HG02763 (cell line): ENCODE results near the gene SMARCAL1.

Experiments
- ATAC-seq: cut with Tn5 transposase; IDR thresholded peaks from one replicate; pipeline ENCODE4 v1.9.1; 2021; ENCODE audit warnings: mild to moderate bottlenecking, moderate library complexity; ENCODE audit not compliant: unreplicated experiment

The SMARCAL1 gene

DNA sequence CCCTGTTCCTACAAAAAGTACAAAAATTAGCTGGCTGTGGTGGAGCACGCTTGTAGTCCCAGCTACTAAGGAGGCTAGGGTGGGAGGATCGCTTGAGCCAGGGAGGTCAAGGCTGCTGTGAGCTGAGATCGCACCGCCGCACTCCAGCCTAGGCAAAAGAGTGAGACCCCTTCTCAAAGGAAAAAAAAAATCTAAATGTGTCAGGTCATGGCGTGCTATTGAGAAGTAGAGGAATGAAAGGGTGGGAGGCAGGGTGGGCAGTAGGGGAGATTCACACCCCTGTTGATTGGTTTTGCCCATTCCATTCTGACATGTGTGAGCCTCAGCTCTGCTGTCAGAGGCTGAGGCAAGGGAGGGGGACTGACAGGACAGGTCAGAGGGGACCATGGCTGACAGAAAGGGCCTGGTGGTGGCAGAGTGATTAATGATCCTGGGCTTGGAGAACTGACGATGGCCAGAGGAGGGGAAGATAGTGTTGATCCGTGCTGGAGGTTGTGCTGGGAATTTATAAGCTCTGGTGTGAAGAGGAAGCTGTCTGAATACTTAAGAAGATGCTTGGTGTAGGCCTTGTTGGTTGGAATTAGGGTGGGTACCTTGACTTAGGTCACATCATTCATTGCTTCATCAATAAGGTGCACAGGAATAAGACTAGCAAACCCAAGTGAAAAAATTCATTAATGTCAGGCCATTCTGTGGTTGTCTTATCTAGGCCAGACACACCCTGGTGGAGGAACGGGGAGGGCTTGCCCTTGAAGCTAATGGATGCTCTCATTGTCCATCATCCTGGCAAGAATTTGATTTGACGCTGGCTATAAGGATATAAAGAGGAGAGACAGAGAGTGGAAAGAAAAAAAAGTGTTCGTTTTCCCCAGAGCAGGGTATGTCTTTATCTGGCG, 19.1 kb upstream of the SMARCAL1 start:
- ATAC-seq = no peak

DNA sequence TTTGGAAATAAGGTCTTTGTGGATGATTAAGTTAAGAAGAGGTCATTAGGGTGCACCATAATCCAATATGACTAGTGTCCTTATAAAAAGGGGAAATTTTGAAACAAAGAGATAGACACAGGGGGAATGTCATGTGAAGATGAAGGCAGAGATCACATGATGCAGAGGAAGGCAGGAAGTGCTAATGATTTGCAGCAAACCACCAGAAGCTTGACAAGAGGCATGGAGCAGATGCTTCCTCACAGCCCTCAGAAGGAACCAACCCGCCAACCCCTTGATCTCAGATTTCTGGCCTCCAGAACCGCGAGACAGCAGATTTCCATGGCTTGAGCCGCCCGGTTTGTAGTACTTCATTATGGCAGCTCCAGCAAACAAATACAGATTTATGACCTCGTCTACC, 17.4 kb upstream of the SMARCAL1 start:
- ATAC-seq = no peak

DNA sequence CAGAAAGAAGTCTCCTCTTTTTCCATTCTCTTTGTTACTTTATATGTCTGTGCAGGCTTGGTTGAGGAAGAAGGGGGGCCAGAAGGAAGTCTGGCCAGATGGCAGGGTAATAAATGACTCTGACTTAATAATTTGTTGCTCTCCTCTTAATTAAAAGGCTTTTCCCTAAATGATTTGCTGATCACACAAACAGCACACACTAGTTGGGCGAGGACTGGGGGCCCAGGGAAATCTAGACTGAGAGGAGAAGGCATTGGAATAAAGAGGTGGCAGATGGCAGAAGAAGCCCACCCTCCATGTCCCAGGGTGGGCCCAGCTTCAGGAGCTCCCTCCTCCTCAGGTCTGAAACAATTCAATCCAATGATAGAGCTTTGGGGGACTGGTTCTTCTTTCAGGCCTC, 12.7 kb upstream of the SMARCAL1 start:
- ATAC-seq = no peak

- ATAC-seq = no peak
These were observed 9.5 kb upstream of the SMARCAL1 start for GRCh38 chr2:216402751-216403150.

DNA sequence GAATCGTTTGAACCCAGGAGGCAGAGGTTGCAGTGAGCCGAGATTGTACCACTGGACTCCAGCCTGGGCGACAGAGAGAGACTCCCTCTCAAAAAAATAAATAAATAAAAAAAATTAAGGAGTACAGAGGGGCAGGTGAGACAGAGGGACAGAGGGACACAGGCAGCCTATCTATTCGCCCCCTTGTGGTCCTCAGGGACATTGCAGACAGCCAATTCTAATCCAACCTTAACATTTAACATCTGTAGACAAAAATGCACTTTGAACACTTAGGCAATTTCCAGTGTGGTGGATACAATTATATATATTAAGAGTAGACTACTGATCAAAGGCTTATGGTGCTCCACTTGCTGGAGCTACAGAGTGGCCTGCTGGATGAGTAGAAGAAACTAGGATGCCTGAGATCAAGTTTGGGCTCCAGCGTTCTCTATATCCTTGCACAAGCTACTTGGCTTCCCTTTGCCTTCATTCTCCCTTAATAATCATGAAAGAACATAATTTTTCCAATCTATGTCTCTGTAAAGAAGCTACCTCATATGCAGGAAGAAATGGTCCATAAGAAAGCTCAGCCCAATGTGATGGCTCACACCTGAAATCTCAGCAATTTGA, 8.2 kb upstream of the SMARCAL1 start:
- ATAC-seq = no peak

GRCh38 chr2:216405588-216405987, 6.7 kb upstream of the SMARCAL1 start:
- no peak for ATAC-seq

DNA sequence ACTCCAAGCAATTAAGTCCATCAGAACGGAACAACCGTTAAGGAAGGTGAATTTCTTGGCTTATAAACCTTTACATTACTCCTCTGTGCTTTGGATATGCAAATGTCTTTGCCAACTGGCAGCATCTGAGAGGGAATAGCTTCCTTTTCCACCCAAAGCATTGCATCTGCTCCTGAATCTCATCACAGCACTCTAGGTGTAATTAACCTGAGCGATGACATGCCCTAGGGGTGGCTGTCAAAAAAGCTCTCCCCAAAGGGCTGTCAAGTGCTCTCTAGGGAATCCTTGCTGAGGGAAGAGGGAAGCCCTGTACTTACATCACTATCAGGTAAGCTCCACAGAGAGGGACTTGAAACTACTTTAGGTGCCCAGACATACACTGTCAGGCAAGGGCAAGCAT, 5.5 kb upstream of the SMARCAL1 start:
- ATAC-seq = no peak

DNA sequence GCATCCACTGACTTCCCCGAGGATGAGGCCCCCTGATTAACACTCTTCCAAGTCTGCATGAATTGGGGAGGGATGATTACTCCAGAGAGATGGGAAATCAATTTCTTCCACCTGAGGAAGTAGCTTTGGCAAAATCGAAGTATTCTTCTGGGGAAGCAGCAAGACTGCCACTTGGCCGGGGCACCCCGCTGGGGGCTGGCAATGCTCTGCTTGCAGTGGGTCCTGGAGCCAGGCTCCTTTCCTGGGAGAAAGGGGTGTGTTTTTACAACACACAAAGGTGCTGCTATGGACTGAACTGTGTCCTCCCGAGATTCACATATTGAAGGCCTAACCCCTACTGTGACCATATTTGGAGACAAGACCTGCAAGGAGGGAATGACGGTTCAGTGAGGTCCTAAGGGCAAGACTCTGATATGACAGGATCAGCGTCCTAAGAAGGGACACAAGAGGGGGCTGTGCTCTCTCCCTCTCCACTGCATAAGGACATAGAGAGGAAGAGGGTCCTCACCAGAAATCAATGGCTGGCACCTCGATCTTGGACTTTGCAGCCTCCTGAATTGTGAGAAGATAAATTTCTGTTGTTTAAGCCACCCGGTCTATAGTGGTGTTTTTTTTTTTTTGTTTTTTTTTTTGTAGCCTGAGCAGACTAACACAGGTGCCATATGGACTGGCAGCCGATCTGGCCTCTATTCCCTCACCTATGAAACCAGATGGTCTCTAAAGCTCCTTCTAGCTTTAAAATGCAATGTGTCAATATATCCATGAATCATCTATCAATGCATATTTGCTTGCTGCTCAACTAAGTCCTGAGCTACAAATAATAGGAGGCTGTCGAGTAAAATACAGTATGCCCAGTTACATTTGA, 3.6 kb upstream of the SMARCAL1 start:
- no peak for ATAC-seq

GRCh38 chr2:216410550-216410949, 1.7 kb upstream of the SMARCAL1 start:
- no peak for ATAC-seq

GRCh38 chr2:216413882-216414281, 1.6 kb downstream of the SMARCAL1 start:
- ATAC-seq = no peak

DNA sequence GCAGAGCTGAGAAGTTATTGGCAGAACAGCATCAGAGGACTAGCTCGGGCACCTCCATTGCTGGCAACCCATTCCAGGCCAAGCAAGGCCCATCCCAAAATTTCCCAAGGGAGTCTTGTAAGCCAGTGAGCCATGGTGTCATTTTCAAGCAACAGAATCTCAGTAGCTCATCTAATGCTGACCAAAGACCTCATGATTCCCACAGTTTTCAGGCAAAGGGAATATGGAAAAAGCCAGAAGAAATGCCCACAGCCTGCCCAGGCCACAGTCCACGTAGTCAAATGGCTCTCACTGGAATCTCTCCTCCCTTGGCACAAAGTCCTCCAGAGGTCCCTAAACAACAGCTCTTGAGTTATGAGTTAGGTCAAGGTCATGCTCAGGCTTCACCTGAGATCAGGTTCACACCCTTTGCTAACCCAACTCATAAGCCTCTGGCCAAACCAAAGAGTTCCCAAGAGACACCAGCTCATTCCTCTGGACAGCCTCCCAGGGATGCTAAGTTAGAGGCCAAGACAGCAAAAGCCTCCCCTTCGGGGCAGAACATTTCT, 2.6 kb downstream of the SMARCAL1 start:
- ATAC-seq = no peak

DNA sequence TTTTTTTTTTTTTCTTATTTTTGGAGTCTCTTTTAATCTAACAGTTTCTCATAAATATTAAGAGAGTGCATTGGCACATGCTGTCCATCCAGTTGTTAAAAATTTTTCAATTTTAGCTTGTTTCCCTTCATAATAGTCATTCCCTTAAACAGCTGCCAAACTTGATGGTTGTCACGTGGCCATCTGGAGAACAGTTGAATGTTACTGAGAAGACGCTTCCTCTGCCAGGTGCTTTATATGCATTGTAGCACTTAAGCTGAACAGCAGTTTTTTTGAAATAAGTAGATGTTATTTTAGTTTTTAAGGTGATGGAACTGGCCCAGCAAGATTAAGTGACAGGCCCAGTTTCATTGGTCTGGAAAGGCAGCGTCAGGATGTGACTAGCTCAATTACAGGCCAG, 3.3 kb downstream of the SMARCAL1 start:
- no peak for ATAC-seq

- ATAC-seq = no peak
These were observed 4.5 kb downstream of the SMARCAL1 start for GRCh38 chr2:216416571-216417307.

DNA sequence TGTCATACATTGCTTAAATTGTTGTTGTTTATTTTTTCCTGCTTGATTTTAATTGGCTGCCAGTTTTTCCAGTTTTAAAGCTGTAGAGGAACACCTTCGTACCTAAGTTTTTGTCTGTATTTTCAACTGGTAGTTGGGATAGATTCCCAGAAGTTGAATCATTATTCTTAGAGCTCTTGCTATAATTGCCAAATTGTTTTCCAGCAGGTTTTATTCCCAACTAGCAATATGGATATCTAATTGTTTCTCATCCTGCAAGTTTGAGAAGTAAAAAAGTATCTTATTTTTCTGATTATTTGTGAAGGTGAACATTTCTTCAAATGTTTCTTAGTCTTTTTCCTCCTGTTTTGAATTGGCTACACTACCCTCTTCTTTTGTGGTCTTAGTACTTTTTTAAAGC, 6.7 kb downstream of the SMARCAL1 start:
- ATAC-seq = no peak

GRCh38 chr2:216420367-216421101, 8.2 kb downstream of the SMARCAL1 start:
- no peak for ATAC-seq

DNA sequence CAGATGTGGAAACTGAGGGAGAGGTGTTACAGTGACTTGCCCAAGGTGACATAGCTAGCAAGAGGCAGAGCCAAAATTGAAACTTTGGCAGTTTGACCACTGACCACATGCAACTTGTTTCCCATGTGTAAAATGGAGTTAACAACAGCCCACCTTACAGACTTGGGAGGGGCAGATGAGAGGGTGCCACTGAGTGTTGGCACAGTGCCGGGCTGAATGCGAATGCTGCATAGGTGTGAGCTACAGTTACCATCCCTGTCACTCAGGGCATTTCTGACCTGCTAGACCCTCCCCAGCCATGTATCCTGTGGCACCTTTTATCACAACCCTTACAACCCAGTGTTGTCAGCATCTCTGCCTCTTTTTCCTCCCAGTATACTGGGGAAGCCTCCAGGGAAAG, 10.8 kb downstream of the SMARCAL1 start:
- ATAC-seq = no peak

- ATAC-seq = no peak
These were observed 12.0 kb downstream of the SMARCAL1 start for GRCh38 chr2:216424274-216424673.

GRCh38 chr2:216425008-216425787, 12.9 kb downstream of the SMARCAL1 start:
- ATAC-seq = no peak

DNA sequence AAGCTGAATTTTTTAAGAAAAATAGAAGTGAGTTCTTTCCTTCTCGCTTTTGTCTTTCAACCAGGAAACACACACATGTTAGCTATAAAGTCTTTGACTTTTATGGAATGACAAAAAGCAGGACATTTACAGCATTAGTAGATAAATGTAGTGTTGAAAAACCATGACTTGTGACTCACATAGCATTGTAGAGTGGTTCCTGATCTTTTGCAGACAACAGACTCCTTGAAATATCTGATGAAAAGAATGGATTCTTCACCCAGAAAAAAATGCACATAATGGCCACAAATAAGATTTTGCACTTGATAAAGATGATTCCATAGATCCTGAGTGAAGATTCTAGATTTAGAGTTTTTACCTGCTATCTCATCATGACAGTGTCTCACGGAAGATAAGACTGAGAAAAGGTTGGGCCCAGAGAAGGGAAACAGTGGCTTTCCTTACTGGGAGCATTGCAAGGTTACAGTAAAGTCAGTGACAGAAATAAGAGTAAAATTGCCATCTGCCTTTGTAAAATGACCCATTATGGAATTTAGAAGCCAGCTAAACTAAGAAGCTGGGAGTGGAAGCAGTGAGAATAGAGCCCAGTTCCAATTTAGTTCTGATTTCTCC, 14.0 kb downstream of the SMARCAL1 start:
- ATAC-seq = no peak
